Neural progenitor cell (in vitro differentiated cells): ENCODE measurements around the gene KRTCAP2. TPM values are rescaled to one million over a fixed set of nuclear protein-coding genes. Genes with fewer than 3 reads are reported as not detected.
A peak's percentile ranks its signal among the peaks of the same experiment; 100 is the strongest.

ENCODE experiments used
- DNase-seq: peaks from one replicate; pipeline ENCODE4 v3.0.0-alpha.2; 2016; ENCODE audit warnings: low spot score
- H2AFZ ChIP-seq: fragments of 200-600 bp; sonication (generic); replicated peaks from 2 replicates; pipeline ENCODE4 v1.6.1; 2016; ENCODE audit warnings: antibody characterized with exemption
- H3F3A ChIP-seq: fragments of 200-600 bp; sonication (generic); 2 replicates; pipeline ENCODE4 v1.6.1; 2016; ENCODE audit warnings: antibody characterized with exemption, low read depth
- H3K27ac ChIP-seq: fragments of 200-600 bp; sonication (generic); 2 replicates; pipeline ENCODE4 v1.5.1; 2016; ENCODE audit warnings: mild to moderate bottlenecking
- H3K27me3 ChIP-seq: fragments of 200-600 bp; sonication (generic); 2 replicates; pipeline ENCODE4 v1.6.1; 2016; ENCODE audit warnings: mild to moderate bottlenecking, moderate library complexity
- H3K36me3 ChIP-seq: fragments of 200-600 bp; sonication (generic); 2 replicates; pipeline ENCODE4 v1.5.1; 2016
- H3K4me1 ChIP-seq: fragments of 200-600 bp; sonication (generic); 2 replicates; pipeline ENCODE4 v1.6.1; 2016; ENCODE audit warnings: mixed run types
- H3K4me2 ChIP-seq: fragments of 200-600 bp; sonication (generic); 2 replicates; pipeline ENCODE4 v1.6.1; 2016
- H3K4me3 ChIP-seq: fragments of 200-600 bp; sonication (generic); 2 replicates; pipeline ENCODE4 v1.5.1; 2016
- H3K79me2 ChIP-seq: fragments of 200-600 bp; sonication (generic); 2 replicates; pipeline ENCODE4 v1.6.1; 2016; ENCODE audit warnings: low read depth
- H3K9ac ChIP-seq: fragments of 200-600 bp; sonication (generic); 2 replicates; pipeline ENCODE4 v1.6.1; 2016
- H3K9me3 ChIP-seq: fragments of 200-600 bp; sonication (generic); 2 replicates; pipeline ENCODE4 v1.5.1; 2016; ENCODE audit warnings: low read depth
- H4K20me1 ChIP-seq: fragments of 200-600 bp; sonication (generic); 2 replicates; pipeline ENCODE4 v1.6.1; 2016; ENCODE audit warnings: low read depth
- H3K27ac Mint-ChIP-seq: 3 replicates; pipeline ENCODE4 v1.8.0; 2021; ENCODE audit warnings: mixed read lengths
- H3K27me3 Mint-ChIP-seq: 2 replicates; pipeline ENCODE4 v1.8.0; 2022; ENCODE audit warnings: low read depth, mild to moderate bottlenecking, inconsistent platforms, moderate library complexity, mixed read lengths; ENCODE audit not compliant: insufficient read depth
- H3K36me3 Mint-ChIP-seq: 3 replicates; pipeline ENCODE4 v1.8.0; 2021; ENCODE audit warnings: mixed read lengths
- H3K4me1 Mint-ChIP-seq: 3 replicates; pipeline ENCODE4 v1.8.0; 2021; ENCODE audit warnings: mixed read lengths
- H3K4me3 Mint-ChIP-seq: 3 replicates; pipeline ENCODE4 v1.8.0; 2021; ENCODE audit warnings: mild to moderate bottlenecking, moderate library complexity, mixed read lengths
- H3K9me3 Mint-ChIP-seq: 3 replicates; pipeline ENCODE4 v1.8.0; 2020; ENCODE audit warnings: mixed read lengths
- CTCF ChIP-seq: fragments of 200-600 bp; sonication (generic); IDR thresholded peaks from 2 replicates; pipeline ENCODE4 v1.5.1; 2017; ENCODE audit warnings: antibody characterized with exemption, mild to moderate bottlenecking
- EZH2 ChIP-seq: fragments of 200-600 bp; sonication (generic); IDR thresholded peaks from 2 replicates; pipeline ENCODE4 v1.6.1; 2017; ENCODE audit warnings: antibody characterized with exemption, mild to moderate bottlenecking, moderate library complexity
- EZH2phosphoT487 ChIP-seq: fragments of 200-600 bp; sonication (generic); IDR thresholded peaks from 2 replicates; pipeline ENCODE4 v1.6.1; 2017; ENCODE audit warnings: antibody characterized with exemption
- total RNA-seq: library from RNA; depleted of rRNA; stranded (reverse); fragments of >200 nt; gene quantifications from 2 replicates; pipeline ENCODE4 v1.2.3, GENCODE V29; 2015; ENCODE audit warnings: low replicate concordance

Gene KRTCAP2
- total RNA-seq, 1 donor from 2014 or later: 37.8 TPM

- Histone ChIP-seq H3K4me2 (no peak overlapping the region), H3F3A (peaks cover 36% of the 10 kb centered on the region), H3K4me1 (no peaks in the 10 kb centered on the region), H3K79me2 (peaks cover 8% of the 10 kb centered on the region), H3K4me3 (no peak overlapping the region), H3K9me3 (no peaks in the 10 kb centered on the region), H3K27me3 (no peaks in the 10 kb centered on the region), H2AFZ (no peak overlapping the region), H3K27ac (no peak overlapping the region), H3K9ac (no peak overlapping the region), H4K20me1 (no peaks in the 10 kb centered on the region), H3K36me3 (no peaks in the 10 kb centered on the region)
- Mint-ChIP-seq H3K36me3 (peaks cover 21% of the 10 kb centered on the region), H3K4me1 (peaks cover 31% of the 10 kb centered on the region), H3K4me3 (peak overlapping the region; percentile 42), H3K27ac (no peak overlapping the region), H3K9me3 (no peaks in the 10 kb centered on the region), H3K27me3 (peaks cover 13% of the 10 kb centered on the region)
- TF ChIP-seq EZH2phosphoT487 (no peak), EZH2 (no peak), CTCF (no peak)
- DNase-seq: no peak
Measured at GRCh38 chr1:155177918-155178281, 4.8 kb upstream of the KRTCAP2 start.

GRCh38 chr1:155177192-155177917, 4.3 kb upstream of the KRTCAP2 start:
- H3K4me1 ChIP-seq: peaks cover 2% of the 10 kb centered on the region
- H3K9me3 ChIP-seq: no peaks in the 10 kb centered on the region
- H4K20me1 ChIP-seq: no peaks in the 10 kb centered on the region
- no peak overlapping the region for H3K9ac ChIP-seq
- H3K79me2 ChIP-seq: peaks cover 12% of the 10 kb centered on the region
- peaks cover 20% of the 10 kb centered on the region for H3K36me3 Mint-ChIP-seq
- no peak overlapping the region for H3K4me3 ChIP-seq
- peak overlapping the region; percentile 42 for H3K4me3 Mint-ChIP-seq
- no peak overlapping the region for H3K27ac Mint-ChIP-seq
- H3F3A ChIP-seq: peaks cover 41% of the 10 kb centered on the region
- peaks cover 13% of the 10 kb centered on the region for H3K27me3 Mint-ChIP-seq
- no peak overlapping the region for H3K4me2 ChIP-seq
- H3K27ac ChIP-seq: no peak overlapping the region
- H3K4me1 Mint-ChIP-seq: peaks cover 33% of the 10 kb centered on the region
- H3K9me3 Mint-ChIP-seq: no peaks in the 10 kb centered on the region
- DNase-seq: no peak
- TF ChIP-seq EZH2phosphoT487 (no peak), CTCF (no peak), EZH2 (no peak)
- H2AFZ ChIP-seq: no peak overlapping the region
- no peaks in the 10 kb centered on the region for H3K36me3 ChIP-seq
- H3K27me3 ChIP-seq: no peaks in the 10 kb centered on the region

- Histone ChIP-seq H3K4me3 (no peak overlapping the region), H3K9me3 (no peaks in the 10 kb centered on the region), H3K4me2 (no peak overlapping the region), H2AFZ (no peak overlapping the region), H4K20me1 (no peaks in the 10 kb centered on the region), H3F3A (peaks cover 49% of the 10 kb centered on the region), H3K4me1 (peaks cover 8% of the 10 kb centered on the region), H3K79me2 (peaks cover 19% of the 10 kb centered on the region), H3K27ac (no peak overlapping the region), H3K36me3 (no peaks in the 10 kb centered on the region), H3K27me3 (no peaks in the 10 kb centered on the region), H3K9ac (no peak overlapping the region)
- peaks cover 16% of the 10 kb centered on the region for H3K27me3 Mint-ChIP-seq
- peaks cover 39% of the 10 kb centered on the region for H3K4me1 Mint-ChIP-seq
- H3K4me3 Mint-ChIP-seq: peak overlapping the region; percentile 74
- H3K27ac Mint-ChIP-seq: no peak overlapping the region
- peak; percentile 77 for DNase-seq
- peaks cover 17% of the 10 kb centered on the region for H3K36me3 Mint-ChIP-seq
- no peaks in the 10 kb centered on the region for H3K9me3 Mint-ChIP-seq
- TF ChIP-seq EZH2 (no peak), CTCF (peak; percentile 78), EZH2phosphoT487 (no peak)
Measured at GRCh38 chr1:155176544-155177071, 3.5 kb upstream of the KRTCAP2 start.
